ENCODE results near the gene STX16. TPM values are rescaled to one million over a fixed set of nuclear protein-coding genes. Genes with fewer than 3 reads are reported as not detected.

Gene STX16
- total RNA-seq, 1 experiment from 2014 or later, result 44.5 TPM

- Histone ChIP-seq H3K4me1 (ENCODE audit: insufficient read depth, low read length, poor library complexity, severe bottlenecking) (peaks cover 6% of the 10 kb centered on the region), H3K36me3 (ENCODE audit: insufficient read depth, low read length, poor library complexity, severe bottlenecking) (no peaks in the 10 kb centered on the region), H3K4me3 (ENCODE audit: low read depth, low read length, poor library complexity, severe bottlenecking) (no peak overlapping the region), H3K9me3 (ENCODE audit: low read depth, low read length, poor library complexity, severe bottlenecking) (no peaks in the 10 kb centered on the region), H3K27me3 (replicated peaks; ENCODE audit: insufficient read depth, low read depth, low read length, poor library complexity) (no peaks in the 10 kb centered on the region), H3K27ac (ENCODE audit: low read depth, low read length, poor library complexity, severe bottlenecking) (no peak overlapping the region)
- ChIA-PET POLR2A (ENCODE audit: low non-redundant PET) (interaction anchor here (0.8 kb wide), 1 partner anchor 269 kb away, joined by 4 read pairs; no protein-coding TSS in a partner anchor), CTCF (no interaction called here)
- no peak for DNase-seq (ENCODE audit: low spot score)
- intact Hi-C loops (cut with micrococcal nuclease; ENCODE audit: unreplicated experiment), result no loop called here
- TF ChIP-seq CTCF (conservative IDR thresholded peaks at IDR 0.05; ENCODE audit: low read depth, low read length) (no peak), EZH2 (IDR thresholded peaks at IDR 0.05; ENCODE audit: borderline replicate concordance, low read depth, low read length, poor library complexity, severe bottlenecking) (no peak)
- BruUV-seq (replicated peaks), result no TSS peak
Observed at GRCh38 chr20:58628491-58629214, 22.4 kb upstream of the STX16 start.

GRCh38 chr20:58629215-58629580 is 21.9 kb upstream of the STX16 start:
- no peaks in the 10 kb centered on the region for H3K9me3 ChIP-seq (ENCODE audit: low read depth, low read length, poor library complexity, severe bottlenecking)
- intact Hi-C loops (cut with micrococcal nuclease; ENCODE audit: unreplicated experiment), result no loop called here
- H3K27ac ChIP-seq (ENCODE audit: low read depth, low read length, poor library complexity, severe bottlenecking), result no peak overlapping the region
- ChIA-PET CTCF (no interaction called here), POLR2A (ENCODE audit: low non-redundant PET) (interaction anchor here (0.8 kb wide), 1 partner anchor 268 kb away, joined by 4 read pairs; no protein-coding TSS in a partner anchor)
- no peak overlapping the region for H3K4me3 ChIP-seq (ENCODE audit: low read depth, low read length, poor library complexity, severe bottlenecking)
- H3K36me3 ChIP-seq (ENCODE audit: insufficient read depth, low read length, poor library complexity, severe bottlenecking), result no peaks in the 10 kb centered on the region
- H3K27me3 ChIP-seq (replicated peaks; ENCODE audit: insufficient read depth, low read depth, low read length, poor library complexity), result no peaks in the 10 kb centered on the region
- H3K4me1 ChIP-seq (ENCODE audit: insufficient read depth, low read length, poor library complexity, severe bottlenecking), result peaks cover 5% of the 10 kb centered on the region
- TF ChIP-seq EZH2 (IDR thresholded peaks at IDR 0.05; ENCODE audit: borderline replicate concordance, low read depth, low read length, poor library complexity, severe bottlenecking) (no peak), CTCF (conservative IDR thresholded peaks at IDR 0.05; ENCODE audit: low read depth, low read length) (no peak)
- BruUV-seq (replicated peaks), result no TSS peak
- DNase-seq (ENCODE audit: low spot score), result no peak

GRCh38 chr20:58630063-58630462 is 21.0 kb upstream of the STX16 start:
- Histone ChIP-seq H3K9me3 (ENCODE audit: low read depth, low read length, poor library complexity, severe bottlenecking) (no peaks in the 10 kb centered on the region), H3K36me3 (ENCODE audit: insufficient read depth, low read length, poor library complexity, severe bottlenecking) (no peaks in the 10 kb centered on the region), H3K27ac (ENCODE audit: low read depth, low read length, poor library complexity, severe bottlenecking) (no peak overlapping the region), H3K4me1 (ENCODE audit: insufficient read depth, low read length, poor library complexity, severe bottlenecking) (peaks cover 12% of the 10 kb centered on the region), H3K27me3 (replicated peaks; ENCODE audit: insufficient read depth, low read depth, low read length, poor library complexity) (no peaks in the 10 kb centered on the region), H3K4me3 (ENCODE audit: low read depth, low read length, poor library complexity, severe bottlenecking) (no peak overlapping the region)
- no TSS peak for BruUV-seq (replicated peaks)
- no peak for TF ChIP-seq EZH2 (IDR thresholded peaks at IDR 0.05; ENCODE audit: borderline replicate concordance, low read depth, low read length, poor library complexity, severe bottlenecking)
- TF ChIP-seq CTCF (conservative IDR thresholded peaks at IDR 0.05; ENCODE audit: low read depth, low read length), result no peak
- ChIA-PET CTCF (no interaction called here), POLR2A (ENCODE audit: low non-redundant PET) (no interaction called here)
- peak; percentile 18 for DNase-seq (ENCODE audit: low spot score)
- intact Hi-C loops (cut with micrococcal nuclease; ENCODE audit: unreplicated experiment), result no loop called here
